Neutrophil (primary cell): ENCODE results near the gene SCG3.
"Not testable (repeated sequence)": the region's sequence is repeated elsewhere in the genome, so short reads cannot be mapped to it uniquely, and the experiment has no call there.

ENCODE experiments used
- H3K27ac ChIP-seq: fragments of 200-600 bp; sonication (generic); 2 replicates; pipeline ENCODE4 v1.5.1; 2016; ENCODE audit warnings: mild to moderate bottlenecking, moderate library complexity
- H3K27me3 ChIP-seq: fragments of 200-600 bp; sonication (generic); 2 replicates; pipeline ENCODE4 v1.6.0; 2016; ENCODE audit warnings: mild to moderate bottlenecking
- H3K36me3 ChIP-seq: fragments of 200-600 bp; sonication (generic); 2 replicates; pipeline ENCODE4 v1.5.1; 2017
- H3K4me1 ChIP-seq, 2 experiments: fragments of 200-600 bp in 1 of 2; sonication (generic) in 1 of 2; 1 replicate in 1 of 2; 2 replicates in 1 of 2; pipeline versions ENCODE4 v1.5.1 to v1.6.1; 2013 to 2016; ENCODE audit warnings: low read depth in 1 of 2, low read length in 1 of 2, mild to moderate bottlenecking in 1 of 2, moderate library complexity in 1 of 2; ENCODE audit not compliant: control insufficient read depth in 1 of 2, insufficient read depth in 1 of 2
- H3K4me3 ChIP-seq, 2 experiments: fragments of 200-600 bp in 1 of 2; sonication (generic) in 1 of 2; 1 replicate in 1 of 2; 2 replicates in 1 of 2; pipeline ENCODE4 v1.5.1; 2013 to 2016; ENCODE audit warnings: low read depth in 1 of 2, low read length in 1 of 2, mild to moderate bottlenecking in 1 of 2, moderate library complexity in 1 of 2
- H3K9me3 ChIP-seq: fragments of 200-600 bp; sonication (generic); 2 replicates; pipeline ENCODE4 v1.5.1; 2016
- TF ChIP-seq, protein P1 (sequence below): fragments of 200-600 bp; sonication (generic); IDR thresholded peaks from 2 replicates; pipeline ENCODE4 v1.5.1; 2016; ENCODE audit warnings: antibody characterized with exemption

The SCG3 gene

GRCh38 chr15:51681303-51681963 is at the start of gene SCG3:
TSS of gene SCG3 (plus strand) at chr15:51681503. CDS start at chr15:51681756, 253 bp downstream.
- Histone ChIP-seq H3K4me3 (no peak within 1 kb of the TSS), H3K27ac (no peak within 1 kb of the TSS), H3K9me3 (no peaks in the 10 kb centered on the region), H3K4me1 (peaks cover 3 to 5% of the 10 kb centered on the region in 2 experiments), H3K27me3 (peaks cover 87% of the 10 kb centered on the region), H3K36me3 (no peaks in the 10 kb centered on the region)
- TF ChIP-seq, protein P1, sequence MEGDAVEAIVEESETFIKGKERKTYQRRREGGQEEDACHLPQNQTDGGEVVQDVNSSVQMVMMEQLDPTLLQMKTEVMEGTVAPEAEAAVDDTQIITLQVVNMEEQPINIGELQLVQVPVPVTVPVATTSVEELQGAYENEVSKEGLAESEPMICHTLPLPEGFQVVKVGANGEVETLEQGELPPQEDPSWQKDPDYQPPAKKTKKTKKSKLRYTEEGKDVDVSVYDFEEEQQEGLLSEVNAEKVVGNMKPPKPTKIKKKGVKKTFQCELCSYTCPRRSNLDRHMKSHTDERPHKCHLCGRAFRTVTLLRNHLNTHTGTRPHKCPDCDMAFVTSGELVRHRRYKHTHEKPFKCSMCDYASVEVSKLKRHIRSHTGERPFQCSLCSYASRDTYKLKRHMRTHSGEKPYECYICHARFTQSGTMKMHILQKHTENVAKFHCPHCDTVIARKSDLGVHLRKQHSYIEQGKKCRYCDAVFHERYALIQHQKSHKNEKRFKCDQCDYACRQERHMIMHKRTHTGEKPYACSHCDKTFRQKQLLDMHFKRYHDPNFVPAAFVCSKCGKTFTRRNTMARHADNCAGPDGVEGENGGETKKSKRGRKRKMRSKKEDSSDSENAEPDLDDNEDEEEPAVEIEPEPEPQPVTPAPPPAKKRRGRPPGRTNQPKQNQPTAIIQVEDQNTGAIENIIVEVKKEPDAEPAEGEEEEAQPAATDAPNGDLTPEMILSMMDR = no peak

DNA sequence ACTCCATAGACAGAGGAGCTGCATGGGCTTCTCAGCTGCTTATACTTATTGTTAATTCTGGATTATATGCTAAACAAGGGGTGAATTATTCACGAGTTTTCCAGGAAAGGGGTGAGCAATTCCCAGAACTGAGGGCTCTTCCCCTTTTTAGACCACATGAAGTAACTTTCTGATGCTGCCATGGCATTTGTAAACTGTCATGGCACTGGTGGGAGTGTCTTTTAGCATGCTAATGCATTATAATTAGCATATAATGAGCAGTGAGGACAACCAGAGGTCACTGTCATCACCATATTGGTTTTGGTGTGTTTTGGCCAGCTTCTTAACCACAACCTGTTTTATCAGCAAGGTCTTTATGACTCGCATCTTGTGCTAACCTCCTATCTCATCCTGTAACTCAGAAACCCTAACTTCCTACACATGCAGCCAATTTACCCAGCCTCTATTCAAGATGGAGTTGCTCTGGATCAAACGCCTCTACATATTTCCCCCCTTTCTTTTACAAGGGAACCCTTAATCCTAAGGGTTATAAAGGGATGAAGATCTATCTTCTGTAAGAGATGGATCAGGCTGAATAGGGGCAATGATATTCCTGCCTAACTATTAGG is 46.6 kb upstream of the SCG3 start:
- no peaks in the 10 kb centered on the region for H3K36me3 ChIP-seq
- TF ChIP-seq, protein P1 = no peak
- H3K27ac ChIP-seq = peak overlapping the region; percentile 45
- H3K9me3 ChIP-seq = no peaks in the 10 kb centered on the region
- no peaks in the 10 kb centered on the region for H3K27me3 ChIP-seq
- peaks cover 15 to 18% of the 10 kb centered on the region in 2 experiments for H3K4me1 ChIP-seq
- H3K4me3 ChIP-seq = no peak overlapping the region

DNA sequence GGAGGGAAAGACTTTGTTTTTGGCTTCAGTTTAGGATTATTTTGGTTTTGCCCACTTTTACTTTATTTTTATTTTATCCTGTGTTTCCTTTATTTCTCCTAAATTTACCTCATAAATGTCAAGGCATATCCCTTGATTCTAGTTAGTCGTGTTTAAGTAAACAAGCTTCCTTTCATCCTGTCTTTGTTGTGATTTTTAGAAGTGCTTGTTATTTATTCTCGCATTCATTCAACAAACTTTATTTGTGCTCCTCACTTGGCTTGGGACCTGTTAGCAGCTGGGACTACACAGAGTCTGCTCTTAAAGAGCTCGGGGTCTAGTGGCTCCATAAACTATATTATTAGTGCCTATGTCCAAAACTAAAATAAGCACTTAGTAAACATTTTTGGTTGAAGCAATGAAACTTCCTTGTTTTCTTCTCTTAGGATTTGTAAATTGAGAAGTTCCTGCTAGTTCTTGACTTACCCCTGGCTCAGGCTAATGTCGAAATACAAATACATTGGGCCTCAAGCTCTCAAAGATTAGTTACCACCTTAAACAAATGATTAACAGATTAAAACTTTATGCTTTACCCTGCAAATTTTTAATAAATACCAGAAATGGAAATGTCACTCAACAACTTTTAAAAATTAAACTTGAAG is 39.7 kb upstream of the SCG3 start:
- Histone ChIP-seq H3K27me3 (no peaks in the 10 kb centered on the region), H3K27ac (peak overlapping the region; percentile 68), H3K36me3 (no peaks in the 10 kb centered on the region), H3K9me3 (no peaks in the 10 kb centered on the region), H3K4me1 (peaks cover 9 to 10% of the 10 kb centered on the region in 2 experiments), H3K4me3 (no peak overlapping the region)
- TF ChIP-seq, protein P1 = no peak

DNA sequence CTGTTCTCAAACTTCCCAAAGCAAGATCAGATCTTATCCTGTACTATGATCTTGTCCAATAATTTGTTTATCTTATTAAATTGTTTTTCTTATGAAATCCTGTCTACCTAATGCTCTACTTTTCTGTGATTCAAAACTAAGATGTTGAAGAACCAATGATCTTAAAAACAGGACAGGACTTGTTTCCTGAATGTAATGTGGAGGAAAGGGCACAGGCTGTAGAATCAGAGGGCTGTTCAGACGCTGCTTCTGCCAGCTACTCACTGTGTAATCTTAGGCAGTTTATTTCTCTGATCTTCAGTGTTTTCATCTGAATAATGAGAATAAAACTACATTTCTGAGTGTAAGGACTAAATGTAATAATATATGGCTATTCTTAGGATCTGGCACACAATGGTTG is 38.6 kb upstream of the SCG3 start:
- Histone ChIP-seq H3K9me3 (no peaks in the 10 kb centered on the region), H3K36me3 (no peaks in the 10 kb centered on the region), H3K27ac (no peak overlapping the region), H3K27me3 (no peaks in the 10 kb centered on the region), H3K4me1 (peaks cover 15 to 18% of the 10 kb centered on the region in 2 experiments), H3K4me3 (no peak overlapping the region)
- TF ChIP-seq, protein P1 = no peak

- H3K9me3 ChIP-seq = no peaks in the 10 kb centered on the region
- H3K36me3 ChIP-seq = no peaks in the 10 kb centered on the region
- peak overlapping the region; percentile 47 for H3K27ac ChIP-seq
- no peak overlapping the region for H3K4me3 ChIP-seq
- peaks cover 6 to 8% of the 10 kb centered on the region in 2 experiments for H3K4me1 ChIP-seq
- H3K27me3 ChIP-seq = no peaks in the 10 kb centered on the region
- TF ChIP-seq, protein P1 = no peak
These were observed 34.2 kb upstream of the SCG3 start for GRCh38 chr15:51647128-51647562.

DNA sequence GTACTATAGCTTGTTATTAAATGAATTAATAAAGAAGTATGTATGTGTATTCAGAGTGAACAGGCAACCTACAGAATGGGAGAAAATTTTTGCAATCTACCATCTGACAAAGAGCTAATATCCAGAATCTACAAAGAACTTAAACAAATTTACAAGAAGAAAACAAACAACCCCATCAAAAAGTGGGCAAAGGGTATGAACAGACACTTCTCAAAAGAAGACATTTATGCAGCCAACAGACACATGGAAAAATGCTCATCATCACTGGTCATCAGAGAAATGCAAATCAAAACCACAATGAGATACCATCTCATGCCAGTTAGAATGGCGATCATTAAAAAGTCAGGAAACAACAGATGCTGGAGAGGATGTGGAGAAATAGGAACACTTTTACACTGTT is 33.2 kb upstream of the SCG3 start:
- not testable (repeated sequence) for H3K4me3 ChIP-seq, H3K27ac ChIP-seq, H3K9me3 ChIP-seq, H3K27me3 ChIP-seq, H3K36me3 ChIP-seq, H3K4me1 ChIP-seq

DNA sequence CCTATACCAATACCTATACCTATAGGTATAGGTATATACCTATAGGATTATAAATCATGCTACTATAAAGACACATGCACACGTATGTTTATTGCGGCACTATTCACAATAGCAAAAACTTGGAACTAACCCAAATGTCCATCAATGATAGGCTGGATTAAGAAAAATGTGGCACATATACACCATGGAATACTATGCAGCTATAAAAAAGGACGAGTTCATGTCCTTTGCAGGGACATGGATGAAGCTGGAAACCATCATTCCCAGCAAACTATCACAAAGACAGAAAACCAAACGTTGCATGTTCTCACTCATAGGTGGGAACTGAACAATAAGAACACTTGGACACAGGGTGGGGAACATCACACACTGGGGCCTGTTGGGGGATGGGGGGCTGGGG is 32.7 kb upstream of the SCG3 start:
- not testable (repeated sequence) for H3K27ac ChIP-seq, H3K4me1 ChIP-seq, H3K9me3 ChIP-seq, H3K27me3 ChIP-seq, H3K36me3 ChIP-seq, H3K4me3 ChIP-seq
